ENCODE results near the gene RGN. TPM values are rescaled to one million over a fixed set of nuclear protein-coding genes. Genes with fewer than 3 reads are reported as not detected.
A peak's percentile ranks its signal among the peaks of the same experiment; 100 is the strongest.
"Not testable (repeated sequence)": the region's sequence is repeated elsewhere in the genome, so short reads cannot be mapped to it uniquely, and the experiment has no call there.

The RGN gene
- total RNA-seq, 2 experiments from 2014 or later = not detected

GRCh38 chrX:47091149-47091775, 13.0 kb downstream of the RGN start:
- CTCF ChIA-PET = interaction anchor here (1.2 kb wide), 1 partner anchor 60 kb away, joined by 4 read pairs; no protein-coding TSS in a partner anchor
- H3K4me3 Mint-ChIP-seq = no peak overlapping the region
- no peaks in the 10 kb centered on the region for H3K9me3 Mint-ChIP-seq (ENCODE audit: insufficient read depth)
- H3K36me3 Mint-ChIP-seq (ENCODE audit: low read depth) = no peaks in the 10 kb centered on the region
- DNase-seq (no peak), ATAC-seq (peak; percentile 27)
- POLR2A ChIA-PET = interaction anchor here (0.8 kb wide), 1 partner anchor 54 kb away, joined by 4 read pairs; the partner anchor contains the start of genes NDUFB11 and RBM10
- H3K4me1 Mint-ChIP-seq (ENCODE audit: low read depth) = peaks cover 12% of the 10 kb centered on the region
- H3K27me3 Mint-ChIP-seq (ENCODE audit: low read depth) = no peaks in the 10 kb centered on the region
- H3K27ac Mint-ChIP-seq = no peak overlapping the region

GRCh38 chrX:47093248-47093647, 15.0 kb downstream of the RGN start:
- no peak for ATAC-seq
- DNase-seq = peak; percentile 23
- Mint-ChIP-seq H3K36me3 (ENCODE audit: low read depth) (no peaks in the 10 kb centered on the region), H3K27ac (no peak overlapping the region), H3K4me1 (ENCODE audit: low read depth) (peaks cover 12% of the 10 kb centered on the region), H3K4me3 (no peak overlapping the region), H3K27me3 (ENCODE audit: low read depth) (no peaks in the 10 kb centered on the region), H3K9me3 (ENCODE audit: insufficient read depth) (no peaks in the 10 kb centered on the region)
- ChIA-PET CTCF (interaction anchor here (0.7 to 1.5 kb wide), 6 partner anchors 62 to 335 kb away, joined by 3 to 5 read pairs (median 4); partner anchors contain the start of gene SLC9A7), POLR2A (interaction anchor here (0.7 kb wide), 1 partner anchor 35 kb away, joined by 3 read pairs; no protein-coding TSS in a partner anchor)

GRCh38 chrX:47093860-47094259, 15.6 kb downstream of the RGN start:
- no peaks in the 10 kb centered on the region for H3K36me3 Mint-ChIP-seq (ENCODE audit: low read depth)
- H3K27ac Mint-ChIP-seq = no peak overlapping the region
- H3K4me1 Mint-ChIP-seq (ENCODE audit: low read depth) = peaks cover 12% of the 10 kb centered on the region
- H3K9me3 Mint-ChIP-seq (ENCODE audit: insufficient read depth) = no peaks in the 10 kb centered on the region
- no peak overlapping the region for H3K4me3 Mint-ChIP-seq
- H3K27me3 Mint-ChIP-seq (ENCODE audit: low read depth) = no peaks in the 10 kb centered on the region
- ATAC-seq (no peak), DNase-seq (no peak)
- ChIA-PET CTCF (interaction anchor here (0.7 to 1.5 kb wide), 7 partner anchors 51 to 335 kb away, joined by 3 to 5 read pairs (median 3); partner anchors contain the start of genes NDUFB11, RBM10 and SLC9A7), POLR2A (no interaction called here)

GRCh38 chrX:47097018-47097417, 18.8 kb downstream of the RGN start:
- Mint-ChIP-seq H3K36me3 (ENCODE audit: low read depth) (no peaks in the 10 kb centered on the region), H3K9me3 (ENCODE audit: insufficient read depth) (no peaks in the 10 kb centered on the region), H3K4me3 (no peak overlapping the region), H3K27me3 (ENCODE audit: low read depth) (no peaks in the 10 kb centered on the region), H3K4me1 (ENCODE audit: low read depth) (no peaks in the 10 kb centered on the region), H3K27ac (no peak overlapping the region)
- POLR2A ChIA-PET = no interaction called here
- CTCF ChIA-PET = no interaction called here
- ATAC-seq (no peak), DNase-seq (no peak)

- ChIA-PET CTCF (no interaction called here), POLR2A (no interaction called here)
- no peak overlapping the region for H3K4me3 Mint-ChIP-seq
- ATAC-seq (no peak), DNase-seq (no peak)
- H3K4me1 Mint-ChIP-seq (ENCODE audit: low read depth) = no peaks in the 10 kb centered on the region
- H3K27me3 Mint-ChIP-seq (ENCODE audit: low read depth) = no peaks in the 10 kb centered on the region
- H3K36me3 Mint-ChIP-seq (ENCODE audit: low read depth) = no peaks in the 10 kb centered on the region
- H3K27ac Mint-ChIP-seq = no peak overlapping the region
- H3K9me3 Mint-ChIP-seq (ENCODE audit: insufficient read depth) = no peaks in the 10 kb centered on the region
These were observed 20.3 kb downstream of the RGN start for GRCh38 chrX:47098338-47099094.

- CTCF ChIA-PET = no interaction called here
- H3K4me1 Mint-ChIP-seq (ENCODE audit: low read depth) = no peaks in the 10 kb centered on the region
- H3K36me3 Mint-ChIP-seq (ENCODE audit: low read depth) = no peaks in the 10 kb centered on the region
- no peaks in the 10 kb centered on the region for H3K27me3 Mint-ChIP-seq (ENCODE audit: low read depth)
- no peaks in the 10 kb centered on the region for H3K9me3 Mint-ChIP-seq (ENCODE audit: insufficient read depth)
- ATAC-seq (no peak), DNase-seq (no peak)
- no peak overlapping the region for H3K4me3 Mint-ChIP-seq
- POLR2A ChIA-PET = no interaction called here
- no peak overlapping the region for H3K27ac Mint-ChIP-seq
These were observed 23.0 kb downstream of the RGN start for GRCh38 chrX:47101206-47101605.

- DNase-seq; CTCF ChIA-PET; H3K27me3 Mint-ChIP-seq (ENCODE audit: low read depth); H3K4me3 Mint-ChIP-seq; ATAC-seq; H3K9me3 Mint-ChIP-seq (ENCODE audit: insufficient read depth); H3K36me3 Mint-ChIP-seq (ENCODE audit: low read depth); H3K27ac Mint-ChIP-seq; H3K4me1 Mint-ChIP-seq (ENCODE audit: low read depth): not testable (repeated sequence)
- POLR2A ChIA-PET = interaction anchor here (0.7 kb wide), 1 partner anchor 58 kb away, joined by 3 read pairs; no protein-coding TSS in a partner anchor
These were observed 32.8 kb downstream of the RGN start for GRCh38 chrX:47110936-47111615.

- no peaks in the 10 kb centered on the region for H3K4me1 Mint-ChIP-seq (ENCODE audit: low read depth)
These were observed 34.2 kb downstream of the RGN start for GRCh38 chrX:47112316-47112954.

GRCh38 chrX:47116551-47117110, 38.4 kb downstream of the RGN start:
- DNase-seq; H3K36me3 Mint-ChIP-seq (ENCODE audit: low read depth); H3K4me3 Mint-ChIP-seq; CTCF ChIA-PET; H3K27me3 Mint-ChIP-seq (ENCODE audit: low read depth); H3K4me1 Mint-ChIP-seq (ENCODE audit: low read depth); ATAC-seq; H3K9me3 Mint-ChIP-seq (ENCODE audit: insufficient read depth); POLR2A ChIA-PET; H3K27ac Mint-ChIP-seq: not testable (repeated sequence)

More at GRCh38 chrX:47112316-47112954, 34.2 kb downstream of the RGN start:
- H3K36me3 Mint-ChIP-seq (ENCODE audit: low read depth) = no peaks in the 10 kb centered on the region
- ChIA-PET POLR2A (no interaction called here), CTCF (no interaction called here)
- no peaks in the 10 kb centered on the region for H3K9me3 Mint-ChIP-seq (ENCODE audit: insufficient read depth)
- ATAC-seq (no peak), DNase-seq (no peak)
- H3K4me3 Mint-ChIP-seq = no peak overlapping the region
- H3K27me3 Mint-ChIP-seq (ENCODE audit: low read depth) = no peaks in the 10 kb centered on the region
- H3K27ac Mint-ChIP-seq = no peak overlapping the region

GRCh38 chrX:47124466-47124865, 46.2 kb downstream of the RGN start:
- DNase-seq; POLR2A ChIA-PET; ATAC-seq; H3K27me3 Mint-ChIP-seq (ENCODE audit: low read depth); CTCF ChIA-PET; H3K4me1 Mint-ChIP-seq (ENCODE audit: low read depth); H3K9me3 Mint-ChIP-seq (ENCODE audit: insufficient read depth); H3K4me3 Mint-ChIP-seq; H3K27ac Mint-ChIP-seq; H3K36me3 Mint-ChIP-seq (ENCODE audit: low read depth): not testable (repeated sequence)

GRCh38 chrX:47129157-47129898, 51.1 kb downstream of the RGN start:
- POLR2A ChIA-PET = interaction anchor here (0.6 to 1.5 kb wide), 5 partner anchors 14 to 1084 kb away, joined by 3 to 13 read pairs (median 3); partner anchors contain the start of genes NDUFB11 and RBM10

More at GRCh38 chrX:47129157-47129898, 51.1 kb downstream of the RGN start:
- CTCF ChIA-PET = interaction anchor here (1.5 kb wide), 1 partner anchor 16 kb away, joined by 8 read pairs; the partner anchor contains the start of genes NDUFB11 and RBM10
- peak; percentile 100 for ATAC-seq
- Mint-ChIP-seq H3K27me3 (ENCODE audit: low read depth) (no peaks in the 10 kb centered on the region), H3K27ac (peak overlapping the region; percentile 99), H3K9me3 (ENCODE audit: insufficient read depth) (no peaks in the 10 kb centered on the region), H3K4me1 (ENCODE audit: low read depth) (peaks cover 7% of the 10 kb centered on the region), H3K36me3 (ENCODE audit: low read depth) (no peaks in the 10 kb centered on the region), H3K4me3 (peak overlapping the region; percentile 96)
- peak; percentile 92 for DNase-seq
